IMR-90 (cell line): Measurements from ENCODE around the gene FANCL. TPM values are rescaled to one million over a fixed set of nuclear protein-coding genes. Genes with fewer than 3 reads are reported as not detected.
"Not testable (repeated sequence)": the region's sequence is repeated elsewhere in the genome, so short reads cannot be mapped to it uniquely, and the experiment has no call there.

Experiments
- ATAC-seq: fragments of 200-7000 bp; cut with Tn5 transposase; 2 replicates; pipeline ENCODE4 v1.9.1; 2020; ENCODE audit warnings: low read depth, mild to moderate bottlenecking, moderate library complexity
- BruUV-seq: library from RNA; stranded (reverse); fragments of 400-500 nt; replicated peaks from 2 replicates; lab custom pipeline; 2021; lab: Mats Ljungman, UMichigan
- CTCF ChIA-PET: fragments of 300-600 bp; formaldehyde crosslinking; extraction: SDS; loops from one replicate; lab custom pipeline; 2021; ENCODE audit warnings: antibody characterized with exemption; lab: Yijun Ruan, JAX
- POLR2A ChIA-PET: fragments of 300-600 bp; sonication (Branson Sonifier 250); formaldehyde crosslinking; loops from one replicate; lab custom pipeline; 2022; ENCODE audit warnings: antibody characterized with exemption; ENCODE audit not compliant: unreplicated experiment; lab: Charles Lee
- DNase-seq: peaks from one replicate; pipeline ENCODE4 v3.0.0; 2013
- H2AFZ ChIP-seq: replicated peaks from 2 replicates; pipeline ENCODE3; 2013; ENCODE audit warnings: low read length, mild to moderate bottlenecking; ENCODE audit not compliant: poor library complexity
- H2AK5ac ChIP-seq: 2 replicates; pipeline ENCODE4 v1.6.1; 2013; ENCODE audit warnings: low read depth, low read length, inconsistent platforms
- H2AK9ac ChIP-seq: replicated peaks from 2 replicates; pipeline ENCODE3; 2013; ENCODE audit warnings: mild to moderate bottlenecking, low read depth, low read length, moderate library complexity; ENCODE audit not compliant: poor library complexity
- H2BK120ac ChIP-seq: 2 replicates; pipeline ENCODE4 v1.6.1; 2013; ENCODE audit warnings: low read depth, low read length, inconsistent platforms
- H2BK15ac ChIP-seq: 3 replicates; pipeline ENCODE4 v1.6.1; 2013; ENCODE audit warnings: low read depth, low read length, inconsistent platforms
- H2BK20ac ChIP-seq: 2 replicates; pipeline ENCODE4 v1.6.1; 2013; ENCODE audit warnings: low read depth, mild to moderate bottlenecking, inconsistent platforms, low read length, moderate library complexity
- H2BK5ac ChIP-seq: 2 replicates; pipeline ENCODE4 v1.6.1; 2013; ENCODE audit warnings: mild to moderate bottlenecking, low read depth, low read length, inconsistent platforms; ENCODE audit not compliant: poor library complexity, severe bottlenecking
- H3K14ac ChIP-seq: replicated peaks from 2 replicates; pipeline ENCODE4 v1.6.1; 2013; ENCODE audit warnings: low read depth, low read length, inconsistent platforms
- H3K18ac ChIP-seq: 2 replicates; pipeline ENCODE4 v1.6.1; 2013; ENCODE audit warnings: low read depth, low read length, control low read depth
- H3K23ac ChIP-seq: 2 replicates; pipeline ENCODE4 v1.6.1; 2013; ENCODE audit warnings: low read depth, low read length, inconsistent platforms
- H3K27ac ChIP-seq: 2 replicates; pipeline ENCODE4 v1.5.1; 2013; ENCODE audit warnings: mild to moderate bottlenecking, control low read depth, low read length; ENCODE audit not compliant: insufficient read depth
- H3K27me3 ChIP-seq: 2 replicates; pipeline ENCODE4 v1.6.1; 2013; ENCODE audit warnings: low read length; ENCODE audit not compliant: control insufficient read depth, insufficient read depth
- H3K36me3 ChIP-seq: 2 replicates; pipeline ENCODE4 v1.6.1; 2013; ENCODE audit warnings: low read length, mixed read lengths; ENCODE audit not compliant: control insufficient read depth, insufficient read depth
- H3K4ac ChIP-seq: 2 replicates; pipeline ENCODE4 v1.6.1; 2013; ENCODE audit warnings: low read depth, low read length, inconsistent platforms
- H3K4me1 ChIP-seq: 2 replicates; pipeline ENCODE4 v1.6.1; 2013; ENCODE audit warnings: low read length, mixed read lengths; ENCODE audit not compliant: control insufficient read depth, insufficient read depth
- H3K4me2 ChIP-seq: 2 replicates; pipeline ENCODE4 v1.6.1; 2013; ENCODE audit warnings: low read depth, mild to moderate bottlenecking, control low read depth, low read length, moderate library complexity
- H3K4me3 ChIP-seq: 2 replicates; pipeline ENCODE4 v1.5.1; 2013; ENCODE audit warnings: low read depth, mild to moderate bottlenecking, control low read depth, low read length, moderate library complexity; ENCODE audit not compliant: insufficient read depth
- H3K56ac ChIP-seq: 2 replicates; pipeline ENCODE4 v1.6.1; 2013; ENCODE audit warnings: low read length, inconsistent platforms; ENCODE audit not compliant: insufficient read depth; ENCODE audit errors: extremely low read depth
- H3K79me1 ChIP-seq, 2 experiments: 2 replicates each; pipeline ENCODE4 v1.6.1; 2013; ENCODE audit warnings: low read length in 2 of 2, inconsistent platforms in 1 of 2, low read depth in 1 of 2
- H3K9ac ChIP-seq: 2 replicates; pipeline ENCODE4 v1.6.1; 2013; ENCODE audit warnings: low read depth, low read length, control low read depth
- H3K9me1 ChIP-seq: 2 replicates; pipeline ENCODE4 v1.6.1; 2013; ENCODE audit warnings: low read length, inconsistent platforms; ENCODE audit not compliant: insufficient read depth
- H3K9me3 ChIP-seq: 2 replicates; pipeline ENCODE4 v1.6.1; 2013; ENCODE audit warnings: low read length; ENCODE audit not compliant: control insufficient read depth, insufficient read depth
- H4K20me1 ChIP-seq: 2 replicates; pipeline ENCODE4 v1.6.1; 2013; ENCODE audit warnings: low read length, inconsistent platforms; ENCODE audit not compliant: insufficient read depth
- H4K5ac ChIP-seq: 2 replicates; pipeline ENCODE4 v1.6.1; 2013; ENCODE audit warnings: mild to moderate bottlenecking, low read depth, low read length, control low read depth
- H4K8ac ChIP-seq, 2 experiments: 2 replicates each; pipeline ENCODE4 v1.6.1; 2013; ENCODE audit warnings: low read depth in 2 of 2, low read length in 2 of 2, control low read depth in 1 of 2, inconsistent platforms in 1 of 2
- H4K91ac ChIP-seq: 2 replicates; pipeline ENCODE4 v1.6.1; 2013; ENCODE audit warnings: low read depth, low read length, inconsistent platforms; ENCODE audit not compliant: insufficient read depth
- CEBPB ChIP-seq: IDR thresholded peaks from 2 replicates; pipeline ENCODE4 v1.6.1; 2012; ENCODE audit warnings: low read depth, low read length, improper control_type of control experiment
- WGBS, 2 experiments: methylation state at CpG; one replicate each; pipeline versions ENCODE4 v1.1.5 to v1.1.7; 2013; ENCODE audit warnings: missing lambda C conversion rate in 2 of 2; ENCODE audit not compliant: insufficient read length in 1 of 2; ENCODE audit errors: extremely low coverage in 2 of 2; 5-methylcytosine and 5-hydroxymethylcytosine counted together
- dilution Hi-C: fragments of 300-500 bp; cut with HindIII; formaldehyde crosslinking; loops from one replicate; pipeline ENCODE4 v1.14.3; 2018; ENCODE audit warnings: low sequenced_read_pairs; ENCODE audit not compliant: unreplicated experiment
- in situ Hi-C: fragments of 300-500 bp; cut with MboI; formaldehyde crosslinking; loops from 3 replicates; pipeline ENCODE4 v1.14.3; 2019; ENCODE audit warnings: low sequenced_read_pairs, inconsistent platforms, mixed read lengths
- intact Hi-C: fragments of 100-400 bp; cut with micrococcal nuclease; formaldehyde crosslinking; loops from 2 replicates; pipeline ENCODE4 v1.10.0; 2022
- polyA plus RNA-seq, 3 experiments: library from polyadenylated mRNA; depleted of rRNA; stranded (reverse); fragments of >200 nt; gene quantifications; 2 replicates each; pipeline ENCODE4 v1.2.3, GENCODE V29; 2012; ENCODE audit warnings: low replicate concordance in 1 of 3
- total RNA-seq: library from RNA; depleted of rRNA; stranded (reverse); fragments of >200 nt; gene quantifications from 2 replicates; pipeline ENCODE4 v1.2.3, GENCODE V29; 2012

Gene FANCL
- total and polyA plus RNA-seq, 2 of the 4 experiments (the other 2 are of a cell fraction), result 9.0 to 12.7 TPM

DNA sequence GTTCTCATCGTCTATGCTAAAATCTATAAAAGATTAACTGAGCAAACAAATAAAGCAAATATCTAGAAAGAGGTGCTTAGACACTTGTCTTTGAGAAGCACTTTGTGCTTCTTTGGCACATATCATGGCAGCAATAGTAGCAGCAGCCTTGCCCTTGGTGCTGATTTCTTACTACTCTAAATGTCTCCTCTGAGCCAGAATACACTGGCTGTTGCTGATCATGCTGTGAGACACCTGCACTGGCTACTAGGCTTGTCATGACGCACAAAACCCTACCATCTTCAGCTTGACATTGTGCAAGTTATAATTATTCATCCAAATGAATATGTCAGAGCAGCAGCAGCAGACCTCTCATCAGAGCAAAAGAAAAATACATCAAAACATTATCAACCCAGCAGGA is 46.7 kb downstream of the FANCL start:
- POLR2A ChIA-PET, result no interaction called here
- H4K91ac ChIP-seq, result no peak overlapping the region
- no peaks in the 10 kb centered on the region for H4K20me1 ChIP-seq
- no peaks in the 10 kb centered on the region for H3K4me1 ChIP-seq
- H2AK5ac ChIP-seq, result no peak overlapping the region
- no peak overlapping the region for H2BK5ac ChIP-seq
- WGBS, 2 experiments, result no CpG with 5 or more reads among the region's 2 CpGs
- H2BK15ac ChIP-seq, result no peak overlapping the region
- dilution Hi-C loops (no loop called here), intact Hi-C loops (no loop called here), in situ Hi-C loops (no loop called here)
- TF ChIP-seq CEBPB, result no peak
- no peaks in the 10 kb centered on the region for H3K27me3 ChIP-seq
- H3K27ac ChIP-seq, result no peak overlapping the region
- no peak overlapping the region for H4K5ac ChIP-seq
- no peak overlapping the region for H3K4me3 ChIP-seq
- H3K56ac ChIP-seq, result no peak overlapping the region
- H2AK9ac ChIP-seq, result no peak overlapping the region
- H4K8ac ChIP-seq, result no peak overlapping the region
- H3K18ac ChIP-seq, result no peak overlapping the region
- ATAC-seq (no peak), DNase-seq (no peak)
- no peak overlapping the region for H3K9ac ChIP-seq
- no peak overlapping the region for H3K4me2 ChIP-seq
- H3K14ac ChIP-seq, result no peak overlapping the region
- H3K23ac ChIP-seq, result no peak overlapping the region
- H3K79me1 ChIP-seq, result no peaks in the 10 kb centered on the region
- H3K9me3 ChIP-seq, result no peaks in the 10 kb centered on the region
- H3K9me1 ChIP-seq, result no peaks in the 10 kb centered on the region
- no peak overlapping the region for H2BK20ac ChIP-seq
- no peak overlapping the region for H2BK120ac ChIP-seq
- no peak overlapping the region for H2AFZ ChIP-seq
- H3K4ac ChIP-seq, result no peak overlapping the region
- CTCF ChIA-PET, result no interaction called here
- BruUV-seq, result no TSS peak
- H3K36me3 ChIP-seq, result peaks cover 2% of the 10 kb centered on the region

GRCh38 chr2:58187022-58187421 is 54.1 kb downstream of the FANCL start:
- in situ Hi-C loops, result not testable (repeated sequence)

More at GRCh38 chr2:58187022-58187421, 54.1 kb downstream of the FANCL start:
- H3K4ac ChIP-seq, H2AFZ ChIP-seq, DNase-seq, H3K4me2 ChIP-seq, H4K5ac ChIP-seq, H2BK15ac ChIP-seq, dilution Hi-C loops, H3K36me3 ChIP-seq, H3K79me1 ChIP-seq, H2BK5ac ChIP-seq, H4K91ac ChIP-seq, H3K18ac ChIP-seq, H3K23ac ChIP-seq, H3K27me3 ChIP-seq, H4K20me1 ChIP-seq, H3K14ac ChIP-seq, H2BK20ac ChIP-seq, H3K56ac ChIP-seq, H2AK5ac ChIP-seq, ATAC-seq, H3K27ac ChIP-seq, CTCF ChIA-PET, BruUV-seq, intact Hi-C loops, H3K9me3 ChIP-seq, H3K9me1 ChIP-seq, H2AK9ac ChIP-seq, POLR2A ChIA-PET, H4K8ac ChIP-seq, H2BK120ac ChIP-seq, H3K4me1 ChIP-seq, H3K9ac ChIP-seq, H3K4me3 ChIP-seq: not testable (repeated sequence)
- WGBS, 2 experiments, result no CpG with 5 or more reads among the region's 6 CpGs
